Measurements from ENCODE around the gene NANOS2. TPM values are rescaled to one million over a fixed set of nuclear protein-coding genes. Genes with fewer than 3 reads are reported as not detected.

Gene NANOS2
- total RNA-seq, 1 donor from 2014 or later, result not detected

DNA sequence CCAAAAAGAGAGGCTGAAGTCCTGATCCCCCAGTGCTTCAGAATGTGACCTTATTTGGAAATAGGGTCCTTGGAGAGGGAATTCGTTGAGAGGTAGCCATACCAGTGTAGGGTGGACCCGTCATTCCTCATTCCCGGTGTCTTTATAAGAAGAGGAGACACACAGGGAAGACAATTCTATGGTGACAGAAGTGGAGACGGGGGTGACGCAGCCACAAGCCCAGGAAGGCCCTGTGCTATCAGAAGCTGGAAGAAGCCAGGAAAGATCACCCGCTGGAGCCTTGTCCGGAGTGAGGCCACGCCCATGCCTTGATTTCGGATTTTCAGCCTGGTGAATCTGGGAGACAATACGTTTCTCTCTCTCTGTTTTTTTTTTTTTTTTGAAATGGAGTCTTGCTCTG lies 9.6 kb downstream of the NANOS2 start:
- peaks cover 11% of the 10 kb centered on the region for H3K4me1 Mint-ChIP-seq
- no peak overlapping the region for H3K4me3 Mint-ChIP-seq
- DNase-seq (ENCODE audit: low read depth, low spot score), result no peak
- no peaks in the 10 kb centered on the region for H3K9me3 Mint-ChIP-seq
- H3K27ac Mint-ChIP-seq (ENCODE audit: unreplicated experiment), result peak overlapping the region; percentile 83
- TF ChIP-seq, protein P1, sequence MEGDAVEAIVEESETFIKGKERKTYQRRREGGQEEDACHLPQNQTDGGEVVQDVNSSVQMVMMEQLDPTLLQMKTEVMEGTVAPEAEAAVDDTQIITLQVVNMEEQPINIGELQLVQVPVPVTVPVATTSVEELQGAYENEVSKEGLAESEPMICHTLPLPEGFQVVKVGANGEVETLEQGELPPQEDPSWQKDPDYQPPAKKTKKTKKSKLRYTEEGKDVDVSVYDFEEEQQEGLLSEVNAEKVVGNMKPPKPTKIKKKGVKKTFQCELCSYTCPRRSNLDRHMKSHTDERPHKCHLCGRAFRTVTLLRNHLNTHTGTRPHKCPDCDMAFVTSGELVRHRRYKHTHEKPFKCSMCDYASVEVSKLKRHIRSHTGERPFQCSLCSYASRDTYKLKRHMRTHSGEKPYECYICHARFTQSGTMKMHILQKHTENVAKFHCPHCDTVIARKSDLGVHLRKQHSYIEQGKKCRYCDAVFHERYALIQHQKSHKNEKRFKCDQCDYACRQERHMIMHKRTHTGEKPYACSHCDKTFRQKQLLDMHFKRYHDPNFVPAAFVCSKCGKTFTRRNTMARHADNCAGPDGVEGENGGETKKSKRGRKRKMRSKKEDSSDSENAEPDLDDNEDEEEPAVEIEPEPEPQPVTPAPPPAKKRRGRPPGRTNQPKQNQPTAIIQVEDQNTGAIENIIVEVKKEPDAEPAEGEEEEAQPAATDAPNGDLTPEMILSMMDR (conservative IDR thresholded peaks at IDR 0.05), result no peak
- H3K27me3 Mint-ChIP-seq (ENCODE audit: low read depth), result peaks cover 25% of the 10 kb centered on the region
- H3K36me3 Mint-ChIP-seq (ENCODE audit: low read depth), result peaks cover 4% of the 10 kb centered on the region

GRCh38 chr19:45902651-45903625 lies 11.6 kb downstream of the NANOS2 start:
- DNase-seq (ENCODE audit: low read depth, low spot score), result peak; percentile 99
- Mint-ChIP-seq H3K27me3 (ENCODE audit: low read depth) (peaks cover 21% of the 10 kb centered on the region), H3K27ac (ENCODE audit: unreplicated experiment) (no peak overlapping the region), H3K4me1 (peaks cover 11% of the 10 kb centered on the region), H3K9me3 (no peaks in the 10 kb centered on the region), H3K4me3 (peak overlapping the region; percentile 96), H3K36me3 (ENCODE audit: low read depth) (peaks cover 4% of the 10 kb centered on the region)
- TF ChIP-seq, protein P1 (conservative IDR thresholded peaks at IDR 0.05), result no peak

DNA sequence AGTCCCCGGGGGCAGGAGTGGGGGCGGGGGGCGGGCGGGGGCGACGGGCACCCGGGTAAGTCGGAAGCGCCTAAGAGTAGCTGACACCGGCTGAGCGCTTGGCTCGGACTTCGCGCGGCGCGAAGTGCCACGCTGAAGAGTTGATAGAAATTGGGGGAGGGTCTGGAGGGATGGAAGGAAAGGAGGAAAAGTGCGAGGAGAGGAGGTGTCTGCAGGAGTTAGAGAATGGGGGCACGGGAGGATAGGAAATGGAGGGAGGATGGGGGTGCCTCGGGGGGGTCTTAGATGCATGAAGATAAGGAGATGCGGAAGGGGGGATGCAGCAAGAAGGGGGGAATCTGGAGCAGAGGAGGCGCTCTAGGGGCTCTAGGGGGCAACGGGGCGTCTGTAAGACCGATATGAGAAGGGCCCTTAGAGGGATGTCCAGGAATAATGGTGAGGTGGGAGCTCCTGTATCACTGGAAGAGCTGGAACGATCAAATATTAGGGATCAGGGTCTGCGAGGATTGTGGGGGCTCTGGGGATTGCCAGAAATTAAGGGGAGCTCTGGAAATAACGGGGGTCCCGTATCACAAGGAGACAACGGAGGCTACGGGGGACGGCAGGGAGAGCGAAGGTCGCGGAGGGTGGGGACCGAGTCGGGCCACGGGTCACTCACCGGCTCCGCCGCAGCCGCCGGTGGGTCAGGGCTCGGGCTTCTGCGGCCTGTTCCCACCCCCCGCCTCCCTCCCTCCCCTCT lies 12.5 kb downstream of the NANOS2 start, which contains the start of gene MYPOP:
TSS of gene MYPOP (minus strand) at position 702 of the 739 bp plus-strand sequence. CDS start 840 bp downstream, outside the sequence.
- Mint-ChIP-seq H3K27ac (ENCODE audit: unreplicated experiment) (peak within 1 kb of the TSS; percentile 90), H3K4me3 (peak within 1 kb of the TSS; percentile 96), H3K36me3 (ENCODE audit: low read depth) (peaks cover 4% of the 10 kb centered on the region), H3K9me3 (no peaks in the 10 kb centered on the region), H3K27me3 (ENCODE audit: low read depth) (peaks cover 21% of the 10 kb centered on the region), H3K4me1 (peaks cover 11% of the 10 kb centered on the region)
- TF ChIP-seq, protein P1 (conservative IDR thresholded peaks at IDR 0.05), result no peak
- no peak for DNase-seq (ENCODE audit: low read depth, low spot score)

- H3K4me3 Mint-ChIP-seq, result no peak overlapping the region
- TF ChIP-seq, protein P1 (conservative IDR thresholded peaks at IDR 0.05), result no peak
- peaks cover 21% of the 10 kb centered on the region for H3K27me3 Mint-ChIP-seq (ENCODE audit: low read depth)
- no peak overlapping the region for H3K27ac Mint-ChIP-seq (ENCODE audit: unreplicated experiment)
- no peaks in the 10 kb centered on the region for H3K9me3 Mint-ChIP-seq
- H3K4me1 Mint-ChIP-seq, result peaks cover 11% of the 10 kb centered on the region
- H3K36me3 Mint-ChIP-seq (ENCODE audit: low read depth), result peaks cover 4% of the 10 kb centered on the region
- no peak for DNase-seq (ENCODE audit: low read depth, low spot score)
Measured at GRCh38 chr19:45901432-45901911, 13.1 kb downstream of the NANOS2 start.

- Mint-ChIP-seq H3K36me3 (ENCODE audit: low read depth) (peaks cover 4% of the 10 kb centered on the region), H3K4me3 (peak overlapping the region; percentile 70), H3K9me3 (no peaks in the 10 kb centered on the region), H3K27me3 (ENCODE audit: low read depth) (peaks cover 21% of the 10 kb centered on the region), H3K27ac (ENCODE audit: unreplicated experiment) (no peak overlapping the region), H3K4me1 (peaks cover 11% of the 10 kb centered on the region)
- TF ChIP-seq, protein P1 (conservative IDR thresholded peaks at IDR 0.05), result no peak
- DNase-seq (ENCODE audit: low read depth, low spot score), result no peak
Measured at GRCh38 chr19:45900738-45901431, 13.7 kb downstream of the NANOS2 start.

Measured in neural crest cell (in vitro differentiated cells).